HG02763 (cell line): ENCODE measurements around the gene SP2.
A peak's percentile ranks its signal among the peaks of the same experiment; 100 is the strongest.
"Not testable (repeated sequence)": the region's sequence is repeated elsewhere in the genome, so short reads cannot be mapped to it uniquely, and the experiment has no call there.

Experiments
- ATAC-seq: cut with Tn5 transposase; IDR thresholded peaks from one replicate; pipeline ENCODE4 v1.9.1; 2021; ENCODE audit warnings: mild to moderate bottlenecking, moderate library complexity; ENCODE audit not compliant: unreplicated experiment

Gene SP2

DNA sequence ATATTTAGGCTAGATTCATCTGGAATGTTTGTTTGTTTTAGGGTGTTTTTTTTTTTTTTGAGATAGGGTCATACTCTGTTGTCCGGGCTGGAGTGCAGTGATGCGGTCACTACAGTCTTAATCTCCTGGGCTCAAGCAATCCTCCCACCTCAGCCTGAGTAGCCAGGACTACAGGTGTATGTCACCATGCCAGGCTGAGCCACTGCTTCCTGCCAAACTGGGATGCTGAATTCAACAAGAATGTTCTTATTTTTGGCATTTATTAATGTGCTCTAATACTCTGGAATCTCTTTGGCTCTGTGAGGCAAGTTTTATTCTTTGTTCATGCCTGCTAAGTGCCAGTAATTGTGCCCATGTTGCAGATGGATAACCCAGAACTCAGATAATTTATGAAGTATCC lies 21.5 kb downstream of the SP2 start:
- ATAC-seq, result no peak

DNA sequence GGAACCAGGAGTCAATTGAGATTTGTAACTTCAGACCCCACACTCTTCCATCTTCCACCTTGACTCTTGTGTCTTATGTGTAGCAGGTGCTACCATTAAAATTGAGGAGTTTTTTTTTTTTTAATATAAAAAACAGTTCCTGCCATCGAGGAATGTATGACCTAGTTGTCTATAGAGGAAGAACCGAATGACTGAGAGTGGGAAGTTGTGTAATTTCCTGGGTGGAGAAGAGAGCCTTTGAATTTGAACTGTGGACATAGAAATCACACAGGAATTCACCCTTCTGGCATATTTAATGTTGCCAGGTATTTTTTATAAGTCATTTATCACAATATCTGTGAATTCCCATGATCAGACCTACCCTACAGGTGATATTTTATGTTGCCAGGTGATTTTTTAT lies 22.0 kb downstream of the SP2 start:
- ATAC-seq, result no peak

GRCh38 chr17:47918991-47919390 lies 23.0 kb downstream of the SP2 start:
- no peak for ATAC-seq

DNA sequence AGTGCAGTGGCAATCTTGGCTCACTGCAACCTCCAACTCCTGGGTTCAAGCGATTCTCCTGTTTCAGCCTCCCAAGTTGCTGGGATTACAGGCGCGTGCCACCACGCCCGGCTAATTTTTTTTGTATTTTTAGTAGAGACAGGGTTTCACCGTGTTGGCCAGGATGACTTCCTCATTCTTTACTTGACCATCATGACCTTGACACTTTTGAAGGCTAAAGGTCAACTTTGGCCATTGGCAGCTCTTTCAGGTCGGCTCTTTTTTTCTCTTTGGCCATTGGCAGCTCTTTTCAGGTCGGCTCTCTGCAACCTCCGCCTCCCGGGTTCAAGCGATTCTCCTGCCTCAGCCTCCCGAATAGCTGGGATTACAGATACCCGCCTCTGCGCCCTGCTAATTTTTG lies 23.9 kb downstream of the SP2 start:
- not testable (repeated sequence) for ATAC-seq

GRCh38 chr17:47924785-47925677 lies 29.0 kb downstream of the SP2 start:
- ATAC-seq, result no peak

DNA sequence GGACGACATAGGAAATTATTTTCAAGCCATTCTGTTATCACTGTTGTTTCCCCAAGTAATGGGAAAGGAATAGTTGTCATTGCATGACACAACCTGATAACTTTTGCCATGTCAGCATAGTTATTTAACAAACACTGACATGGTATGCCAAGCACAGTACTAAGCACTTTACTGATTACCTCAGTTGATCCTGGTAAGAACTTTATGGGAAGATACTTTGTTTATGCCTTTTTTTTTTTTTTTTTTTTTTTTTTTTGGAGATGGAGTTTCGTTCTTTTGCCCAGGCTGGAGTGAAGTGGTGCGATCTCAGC lies 29.6 kb downstream of the SP2 start:
- no peak for ATAC-seq

- no peak for ATAC-seq
These were observed 31.9 kb downstream of the SP2 start for GRCh38 chr17:47927821-47928400.

DNA sequence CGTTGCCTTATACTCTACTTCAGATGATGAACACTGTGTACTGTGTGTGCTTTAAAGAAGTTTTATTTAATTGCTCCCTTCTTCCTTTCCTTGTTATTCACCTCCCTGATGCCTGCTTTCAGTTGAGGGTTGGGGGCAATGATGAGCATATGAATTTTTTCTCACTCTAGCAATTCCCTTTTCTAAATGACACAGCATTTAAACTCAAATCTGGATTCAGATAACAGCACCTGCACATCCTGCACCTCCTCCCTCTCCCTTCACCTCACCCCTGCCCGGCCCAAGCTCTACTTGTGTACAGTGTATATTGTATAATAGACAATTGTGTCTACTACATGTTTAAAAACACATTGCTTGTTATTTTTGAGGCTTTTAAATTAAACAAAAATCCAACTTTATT lies 32.4 kb downstream of the SP2 start:
- ATAC-seq, result no peak

- no peak for ATAC-seq
These were observed 33.4 kb downstream of the SP2 start for GRCh38 chr17:47929218-47930000.

DNA sequence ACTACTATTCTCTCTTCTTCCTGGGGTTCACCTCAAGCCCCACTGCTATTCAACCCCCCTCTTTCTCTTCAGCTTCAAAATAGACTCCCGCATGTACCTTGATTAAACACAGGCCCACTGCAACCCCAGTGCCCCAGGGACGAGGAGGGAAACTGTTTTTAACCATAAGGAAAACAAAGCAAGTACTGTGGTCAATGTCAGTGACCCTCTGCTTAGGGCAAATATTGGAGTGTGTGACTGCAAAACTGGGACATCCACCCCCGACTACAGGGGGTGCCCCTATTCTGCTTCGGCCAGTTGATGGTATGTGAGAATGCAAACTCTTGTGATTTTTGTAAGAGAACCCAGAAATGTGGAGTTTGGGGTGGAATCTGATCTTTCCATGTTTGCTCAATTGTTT lies 35.8 kb downstream of the SP2 start:
- no peak for ATAC-seq

GRCh38 chr17:47934856-47935255 lies 38.8 kb downstream of the SP2 start:
- no peak for ATAC-seq

DNA sequence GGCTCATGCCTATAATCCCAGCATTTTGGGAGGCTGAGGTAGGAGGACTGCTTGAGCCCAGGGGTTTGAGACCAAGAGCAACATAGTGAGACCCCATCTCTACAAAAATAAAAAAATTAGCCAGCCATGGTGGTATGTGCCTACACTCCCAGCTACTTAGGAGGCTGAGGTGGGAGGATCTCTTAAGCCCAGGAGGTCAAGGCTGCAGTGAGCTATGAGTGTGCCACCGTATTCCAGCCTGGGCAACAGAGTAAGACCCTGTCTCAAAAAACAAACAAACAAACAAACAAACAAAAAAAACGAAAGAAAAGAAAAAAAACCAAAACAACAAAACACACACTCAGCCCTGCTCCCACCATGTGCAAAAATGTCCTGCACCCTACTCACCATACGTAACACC lies 39.4 kb downstream of the SP2 start:
- not testable (repeated sequence) for ATAC-seq

- no peak for ATAC-seq
These were observed 39.9 kb downstream of the SP2 start for GRCh38 chr17:47935961-47936360.

GRCh38 chr17:47937941-47938340 lies 41.9 kb downstream of the SP2 start:
- ATAC-seq, result no peak

GRCh38 chr17:47941246-47942095 lies 45.4 kb downstream of the SP2 start, which contains the start of gene PNPO:
Gene PNPO (plus strand): TSS chr17:47941571. CDS start chr17:47941676, 105 bp downstream.
- peak; percentile 94 for ATAC-seq

DNA sequence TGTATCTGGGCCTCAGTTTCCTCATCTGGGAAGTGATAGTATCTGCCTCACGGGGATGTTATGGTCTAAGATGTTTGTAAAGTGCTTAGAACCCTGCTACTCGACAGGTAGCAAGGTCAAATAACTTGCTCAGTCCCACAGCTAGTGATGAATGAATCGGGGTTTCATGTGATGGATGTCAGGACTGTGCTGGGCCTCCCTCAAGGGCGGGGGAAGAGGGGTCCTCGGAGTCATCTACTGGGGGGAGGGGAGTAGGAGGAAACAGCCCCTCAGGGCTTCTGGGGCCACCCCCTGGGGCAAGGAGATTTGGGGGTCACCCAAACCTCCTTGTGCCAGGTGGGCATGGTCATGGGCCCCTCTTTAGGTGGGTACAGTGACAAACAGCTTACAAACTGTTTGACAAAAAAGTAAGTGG lies 46.1 kb downstream of the SP2 start:
- no peak for ATAC-seq

DNA sequence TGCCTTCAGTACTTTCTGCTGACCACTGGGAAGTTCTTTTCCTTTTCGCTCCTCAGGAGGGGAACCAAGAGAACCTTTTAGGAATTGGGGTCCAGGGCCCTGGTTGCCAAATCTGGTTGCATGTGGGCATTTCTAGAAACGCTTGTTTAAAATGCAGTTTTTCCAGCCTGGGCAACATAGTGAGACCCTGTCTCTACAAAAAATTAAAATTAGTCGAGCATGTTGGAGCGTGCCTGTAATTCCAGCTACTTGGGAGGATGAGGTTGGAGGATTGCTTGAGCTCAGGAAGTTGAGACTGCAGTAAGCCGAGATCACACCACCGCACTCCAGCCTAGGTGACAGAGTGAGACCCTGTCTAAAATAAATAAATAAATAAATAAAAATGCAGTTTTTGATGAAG lies 46.5 kb downstream of the SP2 start:
- ATAC-seq, result no peak

GRCh38 chr17:47945080-47945479 lies 49.0 kb downstream of the SP2 start:
- ATAC-seq, result no peak

- ATAC-seq, result no peak
These were observed 49.8 kb downstream of the SP2 start for GRCh38 chr17:47945529-47946508.

DNA sequence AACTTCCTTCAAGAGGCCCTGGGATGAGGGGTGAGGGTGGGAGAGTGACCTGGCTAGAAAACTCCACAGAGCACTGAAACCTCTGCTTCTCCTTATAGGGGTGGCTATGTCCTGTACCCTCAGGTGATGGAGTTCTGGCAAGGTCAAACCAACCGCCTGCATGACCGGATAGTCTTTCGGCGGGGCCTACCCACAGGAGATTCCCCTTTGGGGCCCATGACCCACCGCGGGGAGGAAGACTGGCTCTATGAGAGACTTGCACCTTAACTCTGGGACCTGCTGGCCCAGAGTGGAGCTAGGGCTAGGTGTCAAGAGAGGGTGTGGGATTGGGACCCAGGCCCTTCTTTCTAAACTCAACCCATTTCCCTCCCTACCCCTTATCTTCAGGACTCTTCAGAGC lies 50.5 kb downstream of the SP2 start:
- no peak for ATAC-seq
